GM19240 (cell line): ENCODE measurements around the gene NOSTRIN.
"Not testable (repeated sequence)": the region's sequence is repeated elsewhere in the genome, so short reads cannot be mapped to it uniquely, and the experiment has no call there.

Experiments
- DNase-seq: peaks from one replicate; pipeline ENCODE4 v3.0.0; 2011; ENCODE audit warnings: low spot score; ENCODE audit not compliant: insufficient read length

The NOSTRIN gene

GRCh38 chr2:168789776-168790175, 12.7 kb upstream of the NOSTRIN start:
- DNase-seq = no peak

DNA sequence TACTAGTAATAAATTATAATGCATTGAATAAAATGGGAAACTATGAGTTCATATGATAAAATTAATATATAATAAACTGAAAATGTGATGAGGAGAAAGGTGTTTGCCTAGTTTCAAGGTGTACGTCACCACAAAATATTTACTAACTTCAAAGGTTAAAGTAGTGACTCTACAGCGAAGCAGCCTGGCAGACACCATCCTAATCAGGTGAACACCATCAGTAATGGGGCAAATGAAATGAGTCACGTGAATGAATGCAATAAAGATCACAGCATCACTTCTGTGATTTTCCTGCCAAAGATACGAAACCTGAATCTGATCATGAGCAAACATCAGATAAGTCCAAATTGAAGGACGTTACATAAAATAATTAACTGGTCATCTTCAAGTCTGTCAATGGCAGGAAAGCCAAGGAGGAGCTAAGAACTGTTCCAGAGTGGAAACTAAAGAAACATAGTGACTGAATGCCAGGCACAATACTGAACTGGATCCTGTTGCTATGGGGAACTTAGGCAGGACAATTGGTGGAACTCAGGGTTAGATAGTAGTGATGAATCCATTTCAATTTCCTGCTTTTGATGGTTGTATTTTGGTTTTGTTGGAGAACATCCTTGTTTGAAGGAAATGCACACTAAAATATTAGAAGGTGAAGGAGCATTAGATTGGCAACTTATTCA, 12.1 kb upstream of the NOSTRIN start:
- no peak for DNase-seq

GRCh38 chr2:168791140-168791539, 11.3 kb upstream of the NOSTRIN start:
- DNase-seq = not testable (repeated sequence)

DNA sequence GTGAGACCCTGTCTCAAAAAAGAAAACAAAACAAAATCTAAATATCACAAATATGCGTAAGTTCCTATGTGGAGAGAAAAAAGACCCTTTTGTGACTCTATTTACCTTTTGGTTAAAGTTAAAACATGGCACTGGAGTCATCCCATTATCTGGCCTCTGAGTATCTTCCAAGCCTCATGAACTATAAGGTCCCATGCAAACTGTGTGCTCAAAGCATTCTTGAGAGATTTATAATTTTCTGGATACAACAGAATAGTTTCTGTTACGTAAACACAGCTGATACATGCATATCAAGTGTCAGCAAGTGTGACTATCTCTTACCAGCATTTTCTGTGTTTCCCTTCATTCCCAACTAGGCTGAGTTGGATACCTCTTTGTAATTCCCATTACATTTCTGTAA, 8.8 kb upstream of the NOSTRIN start:
- DNase-seq = no peak

DNA sequence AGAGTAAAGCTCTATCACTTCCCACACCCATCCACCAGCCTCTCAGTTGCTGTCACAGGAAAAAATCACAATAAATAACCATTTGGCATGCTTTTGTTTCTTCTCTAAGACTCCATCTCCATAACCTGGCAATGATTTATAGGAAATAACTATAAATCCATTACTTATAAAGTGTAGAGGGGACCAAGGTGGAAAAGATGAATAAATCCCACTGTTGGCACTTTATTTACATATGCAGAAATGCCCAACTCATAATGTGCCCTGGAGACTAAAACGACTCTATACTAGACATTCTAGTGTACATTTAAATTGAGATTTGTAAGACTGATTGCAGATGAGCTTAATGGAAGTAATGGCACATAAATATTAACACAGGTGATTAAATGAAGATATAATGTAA, 7.5 kb upstream of the NOSTRIN start:
- DNase-seq = no peak

DNA sequence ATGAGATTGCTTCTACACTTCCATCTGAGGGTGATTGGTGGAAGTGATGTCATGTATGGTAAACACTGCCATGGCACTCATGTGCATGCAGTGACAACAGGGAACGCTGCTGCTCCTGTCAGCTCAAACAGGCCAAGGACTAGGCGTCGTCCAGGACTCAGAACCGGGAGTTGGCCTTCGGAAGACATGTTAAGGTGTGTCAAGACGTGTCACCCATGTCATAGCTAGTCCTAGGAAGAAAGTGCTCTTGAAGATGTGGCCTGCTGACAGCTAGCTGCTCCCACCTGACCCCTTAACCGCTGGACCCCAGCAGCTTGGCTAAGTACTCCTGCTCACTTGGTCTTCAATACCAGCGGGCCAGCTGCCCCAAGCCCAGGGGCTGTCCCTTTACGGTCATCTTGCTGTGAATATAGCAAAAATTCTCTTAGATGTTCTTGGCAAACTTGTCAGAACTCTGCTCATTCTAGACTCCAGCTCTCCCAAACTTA, 6.3 kb upstream of the NOSTRIN start:
- DNase-seq = no peak

DNA sequence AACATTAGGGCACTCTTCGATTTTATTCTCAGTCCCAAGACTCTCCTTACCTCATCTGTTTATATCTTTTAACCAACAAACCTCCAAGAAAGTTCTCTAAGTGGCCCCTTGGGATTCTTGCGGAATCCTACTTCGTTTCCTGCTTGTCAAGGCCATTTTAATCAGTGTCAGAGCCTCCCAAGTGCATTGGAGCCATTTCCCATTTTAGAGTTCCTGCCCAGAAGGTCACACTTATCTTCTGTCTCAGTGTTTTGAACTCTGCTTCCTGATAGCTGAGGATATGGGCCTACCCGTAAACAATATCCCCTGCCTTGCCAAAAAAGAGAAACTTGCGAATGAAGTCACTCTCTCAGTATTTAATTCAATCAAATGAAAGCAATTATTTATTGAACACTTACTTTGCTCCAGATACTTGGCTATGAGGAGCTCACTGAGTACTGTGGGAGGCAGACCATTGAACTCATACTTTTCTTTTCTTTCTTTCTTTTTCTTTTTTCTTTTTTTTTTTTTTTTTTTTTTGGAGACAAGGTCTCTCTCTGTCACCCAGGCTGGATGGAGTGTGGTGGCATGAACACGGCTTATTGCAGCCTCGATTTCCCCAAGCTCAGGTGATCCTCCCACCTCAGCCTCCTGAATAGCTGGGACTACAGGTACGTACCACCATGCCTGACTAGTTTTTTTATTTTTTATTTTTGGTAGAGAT, 5.7 kb upstream of the NOSTRIN start:
- DNase-seq = no peak

DNA sequence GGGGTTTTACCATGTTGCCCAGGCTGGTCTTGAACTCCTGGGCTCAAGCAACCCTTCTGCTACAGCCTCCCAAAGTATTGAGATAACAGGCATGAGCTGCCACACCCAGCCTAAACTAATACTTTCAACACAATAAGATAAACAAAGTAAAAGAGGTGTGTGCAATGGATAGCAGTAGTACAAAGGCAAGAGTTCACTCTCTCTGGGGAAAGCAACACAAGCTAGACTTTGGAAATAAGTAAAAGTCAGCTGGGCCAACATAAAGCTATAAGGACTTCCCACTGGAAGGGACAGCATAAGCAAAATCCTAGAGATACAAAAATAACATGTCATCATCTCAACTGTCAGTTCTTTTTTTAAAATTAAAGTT, 5.2 kb upstream of the NOSTRIN start:
- DNase-seq = no peak

DNA sequence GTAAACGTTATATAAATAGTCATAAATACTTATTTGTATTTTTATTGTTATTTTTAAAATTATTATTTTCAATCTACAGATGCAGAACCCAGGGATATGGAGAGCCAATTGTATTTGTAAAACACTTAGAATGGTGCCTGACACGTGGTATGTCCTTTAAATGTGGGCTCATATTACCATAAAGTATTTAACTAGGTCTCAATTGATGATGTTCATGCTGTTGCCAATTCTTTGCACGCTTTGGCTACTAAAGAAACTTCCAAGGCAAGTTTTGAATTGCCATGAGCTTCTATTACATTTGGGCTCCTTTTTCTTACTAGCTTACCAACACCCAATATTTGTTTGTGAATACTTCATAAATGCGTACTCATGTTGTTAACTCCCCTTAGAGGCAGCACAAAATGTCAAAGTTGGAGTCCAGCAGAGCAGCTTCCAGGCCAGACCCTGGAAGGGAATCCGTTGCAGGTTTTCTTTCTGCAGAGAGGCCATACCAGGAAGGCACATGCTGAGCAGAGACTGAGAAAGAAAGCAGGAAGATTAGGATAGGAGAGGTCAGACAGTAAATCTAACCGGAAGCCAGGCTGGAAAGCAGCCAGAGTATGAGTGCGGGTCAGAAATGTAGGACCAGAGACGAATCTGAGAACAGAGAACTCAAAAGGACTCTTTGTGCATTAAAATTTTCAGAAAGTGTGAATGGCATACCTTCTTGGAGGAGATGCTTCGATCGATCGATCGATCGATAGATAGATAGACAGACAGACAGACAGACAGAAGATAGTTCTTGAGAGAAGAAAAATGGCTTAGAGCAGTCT, 4.2 kb upstream of the NOSTRIN start:
- DNase-seq = no peak

- DNase-seq = no peak
Measured at GRCh38 chr2:168798888-168799410, 3.5 kb upstream of the NOSTRIN start.

DNA sequence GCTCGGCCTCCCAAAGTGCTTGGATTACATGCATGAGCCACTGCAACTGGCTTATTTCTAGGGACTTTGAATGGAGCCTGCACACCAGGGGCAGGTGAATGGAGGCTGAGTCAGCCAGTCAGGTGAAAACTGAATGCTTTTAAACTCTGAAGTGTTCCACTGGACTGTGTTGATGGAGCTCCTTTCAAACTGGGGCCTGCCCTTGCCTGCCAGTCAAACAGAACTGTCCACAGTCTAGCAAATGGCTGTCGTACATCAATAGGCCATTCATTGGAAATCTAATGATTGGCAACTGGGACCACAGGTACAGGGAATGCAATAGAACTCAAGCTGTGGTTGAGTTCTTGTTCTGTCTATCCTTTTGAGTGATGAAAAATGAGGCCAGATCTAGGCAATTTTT, 966 bp upstream of the NOSTRIN start:
- DNase-seq = no peak

DNA sequence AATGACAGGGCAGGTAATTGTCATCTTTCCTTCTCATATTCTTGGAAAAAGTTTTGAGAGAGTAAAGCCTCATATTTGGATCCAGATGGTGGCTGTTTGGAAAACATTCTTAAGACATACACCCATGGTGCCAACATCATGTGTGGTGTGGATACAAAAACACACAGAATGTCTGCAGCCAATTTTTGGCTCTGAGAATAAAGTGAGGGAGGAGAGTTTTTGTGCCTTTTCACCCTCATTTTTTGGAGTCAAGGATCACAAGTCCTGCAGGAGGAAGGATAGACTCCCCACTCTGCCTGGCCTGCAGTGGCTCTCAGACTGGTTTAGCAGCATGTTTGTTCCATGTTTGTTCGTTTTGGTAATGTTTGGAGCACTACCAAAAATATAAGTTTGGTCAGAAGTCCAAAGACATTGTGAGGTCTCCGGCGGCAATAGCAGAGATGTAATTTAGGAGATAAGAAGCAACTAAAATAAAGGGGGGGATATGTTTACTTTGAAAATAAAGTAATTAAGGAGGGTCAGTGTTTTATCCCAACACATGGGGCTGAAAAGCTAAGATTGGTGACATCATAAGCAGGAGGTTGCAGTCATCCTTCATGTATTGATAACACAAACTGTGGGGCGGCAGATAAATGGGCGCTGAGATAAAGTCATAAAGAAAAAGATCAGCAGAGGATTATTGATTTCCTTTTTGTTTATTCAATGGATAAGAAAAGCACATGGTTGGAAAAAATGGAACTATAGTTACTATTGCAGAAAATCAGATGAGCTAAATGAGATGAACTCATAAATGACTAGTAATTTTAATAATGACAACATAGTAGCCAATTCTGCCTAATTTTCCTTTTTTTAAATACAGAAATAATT, 655 bp downstream of the NOSTRIN start:
- DNase-seq = no peak

GRCh38 chr2:168804214-168804613, 1.8 kb downstream of the NOSTRIN start:
- DNase-seq = no peak

DNA sequence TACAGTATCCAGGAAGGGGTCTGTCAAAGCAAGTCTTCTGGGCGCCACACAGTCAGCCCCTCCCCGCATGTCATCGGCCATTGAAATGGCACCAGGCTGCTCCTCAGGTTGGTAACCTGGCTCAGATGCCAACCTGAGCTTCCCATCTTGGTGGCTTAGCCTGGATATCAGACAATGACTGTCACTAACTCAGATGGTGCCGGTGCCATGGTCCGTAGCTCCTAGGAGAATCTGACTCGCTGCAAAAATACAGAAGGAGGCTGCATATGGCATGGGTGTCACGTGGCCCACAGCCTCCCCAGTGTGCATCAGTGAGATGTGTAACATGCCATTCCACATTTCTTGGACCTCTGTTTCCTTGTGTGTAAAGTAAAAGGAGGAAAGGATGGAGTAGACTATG, 3.2 kb downstream of the NOSTRIN start:
- no peak for DNase-seq

DNA sequence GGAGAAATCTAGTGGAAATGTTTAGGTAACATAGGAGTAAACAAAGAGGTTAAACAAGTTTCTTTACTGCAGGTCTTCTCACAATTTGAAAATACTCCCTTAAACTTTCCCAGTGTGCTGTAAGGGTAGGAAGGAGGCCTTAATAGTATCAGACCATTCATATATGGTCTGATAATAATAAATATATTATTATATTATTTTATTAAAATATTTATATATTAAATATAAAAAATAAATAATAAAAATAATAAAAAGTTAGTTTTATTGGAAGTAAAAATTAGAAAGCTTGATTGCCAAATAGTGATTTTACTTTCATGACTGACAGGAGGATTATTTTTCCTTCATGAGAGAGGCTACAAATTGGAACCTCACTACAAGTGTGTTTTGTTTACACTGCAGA, 7.1 kb downstream of the NOSTRIN start:
- DNase-seq = no peak

DNA sequence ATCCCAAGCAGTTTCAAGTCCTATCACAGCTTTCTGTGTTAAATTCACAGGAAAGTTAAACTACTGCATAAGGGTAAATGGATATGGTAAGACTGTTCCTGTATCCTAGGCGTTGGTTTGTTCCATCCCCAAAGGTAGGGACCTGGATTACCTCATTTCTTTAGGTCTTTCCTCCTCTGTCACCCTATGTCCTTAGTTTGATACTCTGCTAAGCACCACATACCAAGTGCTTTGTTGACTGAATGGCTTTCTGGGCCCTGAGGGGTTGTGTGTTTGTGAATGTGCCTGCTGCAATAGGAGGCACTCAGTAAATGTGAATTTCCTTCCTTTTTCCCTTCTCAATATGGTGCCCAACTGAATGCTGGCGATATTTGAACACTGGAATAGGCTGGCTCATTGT, 7.8 kb downstream of the NOSTRIN start:
- DNase-seq = no peak

DNA sequence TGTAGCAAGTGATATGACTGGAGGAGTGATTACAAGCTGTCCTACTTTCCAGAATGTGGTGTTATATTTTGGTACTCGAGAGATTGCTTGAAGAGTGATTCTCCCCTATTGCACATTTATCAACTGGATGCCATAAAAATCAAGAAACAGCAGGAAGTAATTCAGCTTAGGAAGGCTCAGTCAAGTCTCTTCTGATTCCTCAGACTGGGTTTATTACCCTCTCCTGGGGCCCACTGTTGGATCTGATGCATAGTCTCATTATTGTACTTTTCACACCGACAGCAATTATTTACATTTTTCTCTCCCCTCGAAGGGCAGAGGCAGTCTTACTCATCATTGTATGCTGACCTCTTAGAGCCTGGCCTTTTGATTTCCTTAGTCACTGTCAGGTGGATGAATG, 9.3 kb downstream of the NOSTRIN start:
- no peak for DNase-seq

DNA sequence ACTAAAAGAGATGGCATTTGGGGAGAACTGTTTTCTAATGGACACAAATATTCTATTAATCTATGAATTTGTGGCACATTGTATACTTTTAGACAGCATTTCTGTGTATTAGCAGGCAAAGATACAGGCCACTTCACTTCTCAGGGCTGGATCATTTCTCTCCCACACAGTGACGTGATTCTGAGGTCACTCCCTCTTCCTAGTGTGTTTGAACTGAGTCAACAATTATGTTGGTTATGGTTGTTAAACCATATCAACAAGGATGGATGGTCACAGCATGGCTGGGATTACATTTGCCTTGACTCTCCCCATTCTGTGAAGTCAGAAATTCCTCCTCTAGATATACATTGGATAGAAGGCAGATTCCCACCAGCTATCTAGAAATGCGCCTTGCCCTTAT, 11.6 kb downstream of the NOSTRIN start:
- DNase-seq = no peak

GRCh38 chr2:168814939-168815907, 12.8 kb downstream of the NOSTRIN start:
- DNase-seq = no peak

GRCh38 chr2:168816369-168816768, 13.9 kb downstream of the NOSTRIN start:
- DNase-seq = no peak
